NCI-H1092 treated with DMSO at 0.1 percent for 48 hours (cell line): ENCODE measurements around the gene TSPAN5.

Experiments used
- DNase-seq: peaks from one replicate; lab custom pipeline; 2025; lab: John Stamatoyannopoulos, UW

Gene TSPAN5

DNA sequence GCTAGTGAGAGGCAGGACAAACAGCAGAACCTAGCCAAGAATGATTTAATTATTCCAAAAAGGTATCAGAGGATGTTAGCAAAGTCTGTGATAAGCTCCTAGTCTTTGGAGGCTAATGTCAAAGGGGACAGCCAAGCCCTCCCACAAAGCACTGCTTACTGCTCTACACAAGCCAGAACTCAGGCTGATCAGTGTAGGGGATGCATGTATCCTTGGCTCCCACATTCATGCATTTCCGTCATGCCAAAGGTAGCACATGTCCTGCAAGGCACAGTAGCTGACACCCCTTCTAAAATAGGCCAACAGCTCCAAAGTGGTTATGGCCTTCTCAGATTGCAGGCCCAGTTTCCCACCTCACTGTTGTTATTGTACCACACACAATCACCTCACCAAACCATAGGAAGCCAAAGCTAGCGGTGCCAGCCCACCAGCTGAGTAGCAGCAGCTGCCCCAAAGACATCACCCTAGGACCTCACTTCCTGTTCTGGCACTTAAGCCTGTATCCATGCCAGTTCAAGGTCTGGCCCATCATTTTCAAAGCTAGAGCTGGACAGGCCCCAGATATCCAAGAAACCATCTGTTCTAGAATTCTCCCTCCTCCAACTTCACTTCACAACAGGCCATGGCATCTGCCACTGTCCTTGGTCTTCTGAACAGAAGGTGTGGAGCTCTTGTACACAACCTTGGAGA, 40.9 kb downstream of the TSPAN5 start:
- no peak for DNase-seq

DNA sequence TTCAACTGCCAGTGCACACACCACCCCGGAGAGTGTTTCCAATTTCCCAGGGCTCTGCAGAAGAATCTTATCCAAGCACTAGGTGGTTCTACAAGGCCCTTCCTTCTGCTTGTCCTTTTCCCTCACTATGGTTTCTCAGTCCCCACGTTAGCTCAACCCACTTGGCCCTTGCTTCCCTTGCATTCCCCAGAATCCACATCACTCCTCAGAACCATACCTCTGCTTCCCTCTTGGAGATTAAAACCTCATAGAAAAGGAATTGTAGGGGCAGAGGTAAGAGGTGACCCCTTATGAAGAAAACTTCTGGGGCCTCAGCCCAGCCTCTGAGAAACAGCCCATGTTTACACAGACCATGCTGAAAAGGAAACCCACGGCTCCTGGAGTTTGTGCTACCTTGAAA, 42.4 kb downstream of the TSPAN5 start:
- DNase-seq, result no peak

DNA sequence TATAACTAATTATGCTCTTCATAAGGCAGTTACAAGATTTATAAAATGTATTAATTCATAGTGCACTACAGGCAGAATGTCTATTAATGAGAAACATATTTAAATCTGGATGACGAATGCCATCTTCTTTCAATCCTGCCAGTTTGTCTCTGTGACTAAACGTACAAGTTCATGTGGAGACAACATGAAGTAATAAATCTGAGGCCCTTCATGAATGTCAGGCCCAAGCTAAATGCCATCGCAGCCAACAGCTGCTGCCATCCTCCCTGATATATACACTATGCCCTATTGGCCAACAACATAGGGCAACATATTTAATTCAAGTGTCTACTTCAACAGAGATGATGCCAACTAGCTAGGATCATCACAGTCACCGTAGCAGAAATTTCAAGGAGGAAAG, 43.7 kb downstream of the TSPAN5 start:
- DNase-seq, result no peak

DNA sequence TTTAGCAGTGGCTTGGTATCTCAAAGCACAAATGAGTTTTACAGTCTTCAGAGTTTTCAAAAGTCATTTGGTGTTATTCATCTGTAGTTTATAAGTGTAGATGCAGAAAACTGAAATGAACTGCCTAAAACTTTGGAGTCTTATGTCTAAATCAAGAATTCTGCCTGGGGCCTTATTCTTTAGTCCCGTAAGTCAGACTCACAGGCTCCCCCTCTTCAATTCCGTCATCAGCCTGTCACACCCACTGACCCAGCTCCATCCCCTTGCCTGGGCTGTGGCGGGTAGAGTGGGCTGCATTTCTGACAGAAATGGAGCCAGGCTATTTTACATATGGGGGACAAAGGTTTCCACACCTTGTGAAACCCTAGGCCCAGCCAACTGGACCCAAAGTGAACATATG, 44.3 kb downstream of the TSPAN5 start:
- no peak for DNase-seq

DNA sequence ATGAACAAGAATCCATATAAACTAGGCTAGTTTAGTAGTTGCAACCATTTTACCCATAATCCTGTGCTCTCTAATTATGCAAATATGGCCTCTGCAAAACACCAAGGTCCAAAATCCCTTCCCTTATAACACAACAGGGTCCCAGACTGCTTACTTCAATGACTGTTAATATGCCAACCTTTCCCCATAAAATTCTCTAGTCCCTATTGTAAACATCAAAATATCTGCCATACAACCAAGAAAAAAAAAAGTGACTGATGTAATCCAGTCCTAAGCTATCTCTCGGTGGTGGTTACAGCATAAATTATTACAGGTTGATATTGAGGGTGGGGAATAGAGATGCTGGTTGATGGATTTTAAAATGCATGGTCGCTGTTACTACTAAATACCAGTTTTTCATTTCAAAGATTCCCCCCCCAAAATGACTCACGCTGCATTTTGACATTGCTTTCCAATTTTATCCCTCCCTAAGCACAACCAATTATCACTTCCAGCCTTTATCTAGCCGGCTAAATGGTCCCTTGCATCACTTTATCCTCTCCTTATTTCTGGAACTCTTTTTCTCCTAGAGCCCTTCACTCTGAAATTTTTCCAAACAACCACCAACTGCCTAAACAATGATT, 44.8 kb downstream of the TSPAN5 start:
- no peak for DNase-seq

DNA sequence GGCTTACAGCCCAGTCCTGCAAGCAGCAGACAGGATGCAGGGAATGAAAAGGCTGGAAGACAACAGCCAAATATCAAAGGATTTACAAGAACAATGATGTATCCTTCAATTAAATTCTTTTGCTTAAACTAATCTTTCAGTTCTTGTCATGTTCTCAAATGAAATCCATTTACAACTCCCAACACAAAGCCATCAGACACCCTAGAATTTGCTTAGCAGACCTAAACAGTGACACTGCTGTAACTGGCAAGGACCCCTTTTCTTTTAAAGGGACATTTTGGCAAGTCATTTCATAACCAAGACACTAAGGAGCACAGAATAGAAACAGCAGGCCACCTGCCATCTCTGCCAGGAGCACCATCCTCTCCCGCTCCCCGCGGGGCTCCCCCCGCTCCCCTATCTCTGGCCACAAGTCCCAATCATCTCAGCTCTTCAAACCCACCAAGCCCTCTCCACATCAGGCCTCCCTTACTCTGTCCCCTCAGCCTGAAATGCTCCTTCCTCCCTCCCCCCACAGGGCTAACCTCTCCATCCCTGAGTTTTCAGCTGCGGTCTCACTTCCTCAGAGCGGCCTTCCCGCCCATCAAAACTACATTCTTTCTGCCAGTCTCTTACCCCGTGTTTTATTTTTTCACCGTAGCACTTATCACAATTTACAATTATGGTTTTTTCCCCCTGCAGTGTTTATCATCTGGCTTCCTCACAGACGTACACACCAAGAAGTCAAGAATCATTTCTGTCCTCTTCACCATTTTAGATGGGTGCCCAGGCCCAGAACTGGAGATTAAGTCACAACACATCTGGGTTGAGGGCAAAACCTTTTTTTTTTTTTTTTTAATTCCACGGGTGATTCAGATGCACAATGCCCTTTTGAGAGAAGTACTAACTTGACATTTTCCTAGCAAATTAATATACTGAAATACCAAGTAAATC, 45.8 kb downstream of the TSPAN5 start:
- DNase-seq, result no peak

DNA sequence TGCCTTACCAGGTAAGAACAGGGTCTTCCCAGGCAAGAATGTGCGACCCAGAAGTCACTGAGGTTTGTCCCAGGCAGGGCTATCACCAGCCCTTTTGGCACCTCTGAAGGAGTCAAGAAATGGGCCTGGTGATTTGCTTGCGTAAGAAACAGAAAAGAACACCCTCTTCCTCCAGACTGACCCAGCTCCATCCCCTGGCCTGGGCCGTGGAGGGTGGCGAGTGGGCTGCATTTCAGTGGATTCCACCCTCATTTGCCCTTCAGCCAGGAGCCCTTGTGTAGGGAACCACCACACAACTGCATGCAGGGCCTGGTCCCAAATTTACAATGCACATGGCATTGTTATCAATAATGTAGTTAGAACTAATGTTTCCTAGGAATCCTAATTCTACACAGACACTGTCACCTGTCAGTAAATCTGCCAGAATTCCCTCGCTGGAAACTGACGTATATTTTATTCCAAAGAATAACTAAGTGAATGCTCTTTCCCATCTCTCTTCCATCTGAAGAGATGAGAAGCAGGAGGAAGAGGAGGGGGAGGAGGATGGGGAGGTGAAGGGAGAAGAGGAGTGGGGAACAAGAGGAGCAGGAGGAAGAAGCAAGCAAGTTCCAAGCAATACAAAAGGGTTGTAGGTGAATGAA, 46.6 kb downstream of the TSPAN5 start:
- DNase-seq, result no peak

DNA sequence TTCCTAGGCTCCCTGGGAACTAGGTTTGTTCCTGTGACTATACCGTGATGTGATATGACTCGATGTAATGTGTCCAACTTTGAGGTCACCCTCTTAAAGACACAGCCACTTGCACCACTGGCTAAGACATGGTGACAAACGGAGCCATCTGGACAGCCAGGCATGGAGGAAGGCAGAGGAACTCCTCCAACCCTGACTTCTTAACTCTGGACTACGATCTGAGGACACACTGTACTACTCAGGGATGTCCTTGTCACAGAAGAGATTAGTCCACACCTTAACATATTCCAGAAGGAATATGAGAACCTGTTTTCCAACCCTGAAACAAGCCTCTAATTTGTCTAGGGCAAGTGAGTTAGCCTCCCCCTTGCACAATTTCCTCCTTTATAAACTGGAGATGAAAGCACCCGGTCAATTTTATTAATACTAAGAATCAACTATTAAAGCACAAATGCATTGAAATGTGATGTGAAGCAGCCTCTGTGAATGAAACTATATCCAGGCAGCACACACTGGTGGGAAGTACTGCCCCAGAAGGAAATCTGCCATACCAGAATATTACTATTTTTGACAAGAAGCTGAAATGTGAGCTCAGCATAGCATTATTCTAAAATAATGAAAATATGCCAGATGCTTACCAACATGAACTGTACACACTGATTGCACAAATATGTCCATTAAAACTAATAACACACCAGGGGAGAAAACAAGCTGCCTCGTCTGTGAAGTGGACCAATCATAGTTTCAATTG, 47.3 kb downstream of the TSPAN5 start:
- no peak for DNase-seq

DNA sequence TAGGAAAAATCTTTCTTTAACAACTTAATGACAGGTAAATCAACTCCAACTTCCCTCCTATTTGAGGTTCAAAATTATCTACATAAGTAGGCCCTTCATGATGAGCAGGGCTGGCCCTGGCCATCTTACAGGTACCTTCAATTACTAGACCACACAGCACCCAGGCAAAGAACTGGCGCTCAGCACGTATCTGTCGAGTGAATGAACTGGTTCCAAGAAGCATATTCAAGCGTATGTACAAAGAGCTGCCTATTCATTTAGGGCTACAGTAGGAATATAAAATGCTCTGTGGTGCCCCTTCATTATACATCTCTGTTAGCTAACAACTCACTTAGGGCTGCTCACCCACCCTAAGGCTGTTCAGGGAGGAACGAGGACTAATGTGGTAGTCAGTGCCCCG, 48.0 kb downstream of the TSPAN5 start:
- DNase-seq, result no peak

DNA sequence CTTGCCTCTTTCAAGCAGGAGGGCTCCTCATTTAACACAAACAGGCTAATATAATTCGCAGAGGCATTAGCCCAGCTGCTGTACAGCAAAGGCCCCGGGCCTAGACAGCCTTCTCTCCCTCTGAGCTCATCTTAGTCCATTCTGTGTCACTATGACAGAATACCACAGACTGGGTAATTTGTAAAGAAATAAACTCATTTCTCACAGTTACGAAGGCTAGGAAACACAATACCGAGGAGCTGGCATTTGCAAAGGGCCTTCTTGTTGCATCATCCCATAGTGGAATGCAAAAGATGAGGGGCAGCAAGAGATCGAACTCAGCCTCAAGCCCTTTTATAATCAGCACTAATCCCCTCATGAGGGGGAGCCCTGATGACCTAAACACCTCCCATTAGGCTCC, 48.5 kb downstream of the TSPAN5 start:
- DNase-seq, result no peak

DNA sequence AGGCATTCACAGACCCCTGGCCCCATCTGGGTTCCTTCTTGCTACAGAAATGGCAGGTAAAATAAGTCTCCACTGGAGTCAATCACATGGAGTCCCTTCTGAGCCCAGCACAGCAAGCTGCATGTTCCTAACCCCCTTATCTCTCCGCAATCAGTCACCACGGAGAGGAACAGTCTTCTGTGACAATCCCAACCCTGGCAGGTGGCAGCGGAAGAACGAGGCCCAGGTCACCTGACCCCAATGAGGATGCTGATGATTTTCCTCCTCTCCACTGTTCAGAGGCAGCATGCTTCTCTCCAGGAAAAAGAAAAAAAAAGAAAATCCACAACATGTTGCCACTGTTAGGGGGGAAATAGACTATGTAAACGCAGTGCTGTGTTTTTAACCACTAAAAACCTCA, 50.1 kb downstream of the TSPAN5 start:
- DNase-seq, result no peak

DNA sequence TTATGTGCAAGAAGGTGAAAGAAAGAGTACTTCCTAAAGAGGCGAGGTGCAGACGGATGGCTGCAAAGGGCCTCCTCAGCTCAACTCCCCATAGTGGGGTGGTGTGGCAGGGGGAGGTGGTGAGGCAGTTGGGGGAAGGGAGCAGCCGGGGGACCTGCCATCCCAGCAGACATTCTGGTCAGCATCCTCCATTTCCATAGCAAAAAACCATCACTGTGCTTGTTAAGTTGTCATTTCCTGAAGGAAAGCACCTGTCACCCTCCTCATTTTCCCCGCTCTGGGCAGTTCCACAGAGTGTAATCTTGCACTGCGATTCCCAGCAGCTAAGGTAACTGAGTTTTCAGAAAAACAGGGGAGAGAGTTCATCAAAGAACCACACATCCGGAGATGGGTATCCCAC, 51.5 kb downstream of the TSPAN5 start:
- no peak for DNase-seq

DNA sequence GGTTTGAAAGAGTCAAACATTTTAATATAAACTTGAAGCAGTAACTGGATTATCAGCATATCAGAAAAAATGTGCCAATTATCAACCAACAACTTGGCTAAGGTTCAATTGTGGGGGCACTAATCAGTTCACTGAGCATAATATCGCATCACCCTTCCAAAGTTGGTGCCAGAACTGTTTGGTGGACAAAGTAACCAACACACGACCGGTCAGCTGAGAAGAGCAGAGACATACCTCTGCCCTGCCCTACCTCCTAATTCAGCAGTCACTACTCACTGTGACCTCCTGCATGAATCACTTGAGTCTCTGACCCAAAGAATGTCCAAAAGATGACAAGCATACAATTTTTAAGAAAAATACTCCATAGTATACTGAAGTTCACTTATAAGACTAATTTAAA, 53.2 kb downstream of the TSPAN5 start:
- no peak for DNase-seq

DNA sequence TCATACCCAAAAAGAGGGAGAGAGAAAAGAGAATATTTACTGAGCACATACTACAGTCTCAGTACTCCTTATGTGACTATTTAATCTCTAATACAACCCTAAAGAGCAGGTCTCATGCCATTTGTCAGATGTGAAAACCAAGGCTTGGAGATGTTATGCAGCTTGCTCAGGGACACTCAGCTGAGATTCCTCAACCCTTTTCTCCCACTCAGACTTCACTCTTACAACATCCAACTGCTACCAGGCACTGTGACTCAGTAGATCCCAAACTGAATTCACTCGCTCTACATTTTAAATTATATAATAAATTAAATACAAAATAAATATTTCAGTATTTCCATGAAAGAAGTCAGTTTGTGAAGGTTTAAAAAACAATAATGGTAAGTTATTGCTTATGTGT, 53.7 kb downstream of the TSPAN5 start:
- no peak for DNase-seq

DNA sequence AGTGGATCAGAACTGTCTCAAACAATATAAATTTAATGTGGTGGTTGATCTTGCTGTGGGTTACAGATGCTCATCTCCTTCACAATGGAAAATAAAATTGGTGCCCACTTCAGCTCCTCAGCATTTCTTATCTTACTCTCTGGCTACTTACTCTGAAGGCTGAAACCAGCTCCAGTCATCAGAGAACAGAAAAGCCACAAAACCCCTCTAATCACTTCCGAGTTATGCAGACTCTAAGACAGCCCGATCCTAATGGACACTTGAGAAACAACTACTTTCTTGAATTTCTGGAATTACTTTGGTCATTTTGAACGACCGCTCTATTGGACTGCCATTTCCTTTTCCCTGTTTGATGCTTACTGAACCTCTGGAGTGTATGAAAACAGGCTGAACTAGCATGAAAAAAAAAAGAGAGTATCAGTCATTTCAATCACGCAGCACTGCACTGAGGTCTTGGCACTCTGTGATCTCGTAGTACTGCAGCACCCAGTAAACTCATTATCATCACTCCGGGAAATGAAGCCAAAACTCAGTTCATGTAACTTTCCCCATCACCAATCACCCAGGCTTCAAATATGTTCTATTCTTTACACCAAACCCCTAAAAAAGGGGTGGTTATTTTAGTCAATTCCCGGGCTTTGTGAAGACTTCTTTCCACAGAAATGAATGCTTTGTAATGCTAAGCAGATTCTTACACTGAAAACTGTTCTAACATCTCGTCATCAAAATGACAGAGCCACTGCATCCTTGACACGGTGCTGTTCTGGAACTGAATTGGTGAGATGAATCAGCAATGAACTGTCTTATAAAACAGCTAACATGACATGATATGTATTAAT, 54.5 kb downstream of the TSPAN5 start:
- no peak for DNase-seq

DNA sequence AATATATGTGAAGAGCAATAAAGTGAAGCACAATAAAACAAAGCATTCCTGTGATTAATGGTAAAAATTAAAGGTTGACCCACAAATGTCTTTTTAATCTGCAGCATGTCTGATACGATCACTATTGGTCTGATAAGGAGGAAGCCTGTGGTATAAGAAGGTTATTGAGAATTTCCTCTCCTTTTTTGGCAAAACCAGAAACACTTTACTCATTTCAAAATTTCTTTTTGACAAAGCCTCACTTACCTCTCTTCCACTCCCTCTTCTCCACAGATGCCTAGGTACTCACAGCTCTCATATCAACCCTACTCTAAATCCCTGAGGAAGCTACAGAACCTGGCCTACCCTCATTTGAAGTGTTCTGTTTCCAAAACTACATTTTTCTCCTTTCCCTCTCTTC, 56.1 kb downstream of the TSPAN5 start:
- no peak for DNase-seq

DNA sequence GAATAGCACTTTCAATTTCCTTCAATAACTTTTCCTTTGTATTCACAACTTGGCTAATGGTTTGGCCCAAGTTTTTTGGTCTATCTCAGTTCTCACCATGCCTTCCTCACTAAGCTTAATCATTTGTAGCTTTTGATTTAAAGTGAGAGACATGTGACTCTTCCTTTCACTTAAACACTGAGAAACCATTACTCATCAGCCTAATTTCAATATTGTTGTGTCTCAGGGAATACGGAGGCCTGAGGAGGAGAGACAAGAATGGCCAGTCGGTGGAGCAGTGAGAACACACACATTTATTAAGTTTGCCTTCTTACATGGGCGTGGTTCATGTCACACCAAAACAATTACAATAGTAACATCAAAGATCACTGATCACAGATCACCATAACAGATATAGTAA, 56.7 kb downstream of the TSPAN5 start:
- DNase-seq, result no peak

DNA sequence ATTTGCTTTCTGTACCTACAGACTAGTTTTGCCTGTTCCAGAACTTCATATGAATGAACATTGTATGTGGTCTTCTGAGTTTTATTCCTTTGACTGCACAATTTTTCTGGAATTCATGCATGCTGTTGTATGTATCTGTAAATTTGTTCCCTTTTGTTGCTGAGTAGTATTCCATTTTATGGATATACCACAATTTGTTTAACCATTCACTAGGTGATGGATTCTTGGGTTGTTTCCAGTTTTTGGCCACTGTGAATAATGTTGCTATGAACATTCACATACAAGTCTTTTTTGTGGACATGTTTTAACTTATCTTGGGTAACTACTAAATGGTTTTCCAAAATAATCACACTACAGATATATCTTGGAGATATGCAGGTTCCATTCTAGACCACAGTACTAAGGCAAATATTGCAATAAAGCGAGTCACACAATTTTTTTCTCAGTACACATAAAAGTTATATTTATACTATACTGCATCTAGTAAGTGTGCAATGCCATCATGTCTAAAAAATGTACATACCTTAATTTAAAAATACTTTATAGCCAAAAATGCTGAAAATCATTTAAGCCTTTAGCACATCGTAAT, 58.7 kb downstream of the TSPAN5 start:
- DNase-seq, result no peak

DNA sequence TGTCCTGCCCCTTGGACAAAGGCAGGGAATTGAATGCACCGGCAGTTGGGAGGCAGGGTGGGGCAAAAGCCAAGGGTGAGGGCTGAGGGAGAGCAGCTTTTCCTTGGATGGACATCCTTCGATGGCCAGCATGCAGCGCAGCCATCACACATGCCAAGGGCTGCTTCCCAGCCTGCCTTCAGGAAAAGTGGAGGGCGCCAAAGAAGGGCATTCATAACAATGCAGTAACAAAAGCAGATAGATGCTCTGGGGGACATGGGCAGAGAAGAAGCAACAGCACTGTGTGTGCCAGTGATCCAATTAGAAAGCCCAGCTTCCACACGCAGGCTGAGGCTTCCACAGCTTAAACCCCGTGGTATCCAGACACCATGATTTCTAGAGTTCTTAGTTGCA, 71.5 kb downstream of the TSPAN5 start:
- DNase-seq, result no peak

DNA sequence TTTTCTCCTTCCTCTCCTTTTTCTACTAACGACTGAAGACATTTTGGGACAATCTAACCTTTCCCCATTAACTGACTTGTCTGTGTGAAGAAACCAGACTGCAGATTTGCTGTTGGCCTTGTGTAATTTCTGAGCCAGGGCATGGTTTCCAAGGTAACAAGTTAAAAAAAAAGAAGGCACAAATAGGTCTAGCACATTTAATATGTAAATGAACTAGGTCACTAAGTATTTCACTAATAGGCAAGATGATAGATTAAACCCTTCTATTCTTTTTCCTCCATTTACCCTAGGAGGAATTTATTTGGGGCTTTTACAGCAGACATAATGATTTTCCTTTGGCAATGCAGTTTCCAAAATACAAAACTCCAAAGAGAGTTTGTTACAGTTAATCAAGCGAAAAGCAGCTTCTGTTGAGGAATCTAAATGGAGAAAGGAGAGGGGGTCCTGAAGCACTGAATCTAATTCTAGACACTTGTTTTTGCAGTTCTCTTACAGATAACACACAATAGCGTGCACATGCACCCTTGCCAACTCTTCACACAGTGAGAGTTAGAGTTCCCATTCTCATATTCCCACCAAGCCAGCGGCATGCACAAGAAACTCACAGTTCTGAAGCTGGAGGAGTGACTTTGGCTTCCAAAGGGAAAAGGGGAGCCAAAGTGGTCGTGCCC, 72.0 kb downstream of the TSPAN5 start:
- DNase-seq, result no peak
